ENCODE measurements around the gene KIDINS220. TPM values are rescaled to one million over a fixed set of nuclear protein-coding genes. Genes with fewer than 3 reads are reported as not detected.
"Not testable (repeated sequence)": the region's sequence is repeated elsewhere in the genome, so short reads cannot be mapped to it uniquely, and the experiment has no call there.

The KIDINS220 gene
- total RNA-seq, 1 donor from 2014 or later = 69.6 TPM

DNA sequence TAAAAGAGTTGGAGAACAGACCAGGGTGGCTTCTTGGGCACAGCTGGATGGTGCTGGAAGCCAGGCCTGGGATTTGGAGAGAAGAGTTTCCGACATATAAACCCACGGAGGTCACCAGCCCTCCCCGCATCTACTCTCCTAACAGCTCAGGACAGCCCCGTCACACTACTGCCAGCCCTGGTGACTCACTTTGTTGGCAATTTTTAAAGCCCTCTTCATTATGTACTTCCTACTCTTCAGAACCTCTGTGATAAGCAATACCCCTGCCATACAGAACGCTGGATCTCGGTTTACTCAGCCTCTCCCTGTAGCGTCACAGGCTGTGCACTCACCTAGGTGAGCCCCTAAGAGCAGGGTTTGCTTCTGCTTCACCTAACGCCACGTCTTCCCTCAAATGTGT is 107.5 kb downstream of the KIDINS220 start:
- ATAC-seq = peak; percentile 95
- no peak overlapping the region for H3K4me3 ChIP-seq
- peaks cover 82% of the 10 kb centered on the region for H3K36me3 ChIP-seq
- H3K27ac ChIP-seq = peak overlapping the region; percentile 47
- H3K27me3 ChIP-seq = no peaks in the 10 kb centered on the region
- peaks cover 6% of the 10 kb centered on the region for H3K4me1 ChIP-seq
- intact Hi-C loops (cut with DNase I) = no loop called here
- TF ChIP-seq, protein P1, sequence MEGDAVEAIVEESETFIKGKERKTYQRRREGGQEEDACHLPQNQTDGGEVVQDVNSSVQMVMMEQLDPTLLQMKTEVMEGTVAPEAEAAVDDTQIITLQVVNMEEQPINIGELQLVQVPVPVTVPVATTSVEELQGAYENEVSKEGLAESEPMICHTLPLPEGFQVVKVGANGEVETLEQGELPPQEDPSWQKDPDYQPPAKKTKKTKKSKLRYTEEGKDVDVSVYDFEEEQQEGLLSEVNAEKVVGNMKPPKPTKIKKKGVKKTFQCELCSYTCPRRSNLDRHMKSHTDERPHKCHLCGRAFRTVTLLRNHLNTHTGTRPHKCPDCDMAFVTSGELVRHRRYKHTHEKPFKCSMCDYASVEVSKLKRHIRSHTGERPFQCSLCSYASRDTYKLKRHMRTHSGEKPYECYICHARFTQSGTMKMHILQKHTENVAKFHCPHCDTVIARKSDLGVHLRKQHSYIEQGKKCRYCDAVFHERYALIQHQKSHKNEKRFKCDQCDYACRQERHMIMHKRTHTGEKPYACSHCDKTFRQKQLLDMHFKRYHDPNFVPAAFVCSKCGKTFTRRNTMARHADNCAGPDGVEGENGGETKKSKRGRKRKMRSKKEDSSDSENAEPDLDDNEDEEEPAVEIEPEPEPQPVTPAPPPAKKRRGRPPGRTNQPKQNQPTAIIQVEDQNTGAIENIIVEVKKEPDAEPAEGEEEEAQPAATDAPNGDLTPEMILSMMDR (IDR thresholded peaks at IDR 0.05) = no peak
- peak; percentile 67 for DNase-seq
- H3K9me3 ChIP-seq = no peaks in the 10 kb centered on the region

DNA sequence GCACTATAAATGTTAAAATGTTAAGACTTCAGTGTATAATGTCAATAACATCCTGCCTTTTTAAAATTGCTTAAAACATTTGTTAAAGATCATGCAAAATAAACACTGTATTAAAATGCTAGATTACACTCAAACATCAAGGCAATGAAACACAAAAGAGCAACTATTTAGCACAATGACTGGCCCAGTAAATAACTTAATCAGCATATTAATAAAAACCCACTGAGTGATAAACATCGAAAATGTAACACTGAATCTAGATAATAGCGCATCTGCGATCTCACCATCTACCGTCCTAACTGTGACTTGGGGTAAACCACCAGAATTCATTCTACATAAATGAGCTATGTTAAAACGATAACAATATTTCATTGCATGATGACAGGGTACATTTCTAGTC is 108.3 kb downstream of the KIDINS220 start:
- intact Hi-C loops (cut with DNase I); DNase-seq; H3K27me3 ChIP-seq; ATAC-seq; H3K4me3 ChIP-seq; H3K4me1 ChIP-seq; H3K27ac ChIP-seq; H3K9me3 ChIP-seq: not testable (repeated sequence)
- H3K36me3 ChIP-seq = peaks cover 74% of the 10 kb centered on the region

DNA sequence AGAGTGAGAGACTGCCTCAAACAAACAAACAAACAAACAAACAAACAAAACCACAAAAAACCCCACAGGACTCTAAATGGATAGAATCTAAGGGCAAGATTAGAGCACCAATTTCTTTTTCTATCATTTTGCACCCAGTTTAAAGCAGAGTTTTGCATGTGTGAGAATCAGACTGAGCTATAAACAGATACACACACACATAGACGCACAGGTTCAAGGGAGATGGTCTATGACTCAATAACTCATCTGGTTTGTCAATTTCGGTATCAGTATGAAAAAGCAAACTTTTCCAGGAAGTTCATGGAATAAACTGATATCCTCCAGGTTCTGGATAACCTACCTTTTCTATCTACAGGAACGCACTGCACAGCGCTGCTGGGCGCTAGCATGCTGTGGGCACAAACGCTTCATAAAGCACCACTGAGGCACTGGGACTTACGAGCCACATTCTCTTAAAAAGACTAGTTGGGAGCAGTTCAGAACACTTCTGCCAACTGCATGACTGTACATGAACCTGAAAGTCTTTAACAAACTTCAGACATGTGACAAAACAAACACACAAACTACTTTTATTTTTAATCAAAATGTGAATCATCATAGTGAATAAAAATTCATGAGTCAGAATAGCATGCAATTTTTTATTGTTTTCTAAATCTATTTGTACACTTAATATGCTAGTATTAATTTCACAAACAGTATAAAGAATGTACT is 109.0 kb downstream of the KIDINS220 start:
- DNase-seq (no peak), ATAC-seq (no peak)
- no peak overlapping the region for H3K27ac ChIP-seq
- H3K4me3 ChIP-seq = no peak overlapping the region
- H3K36me3 ChIP-seq = peaks cover 68% of the 10 kb centered on the region
- TF ChIP-seq, protein P1 (IDR thresholded peaks at IDR 0.05) = no peak
- intact Hi-C loops (cut with DNase I) = no loop called here
- no peaks in the 10 kb centered on the region for H3K9me3 ChIP-seq
- no peaks in the 10 kb centered on the region for H3K27me3 ChIP-seq
- peaks cover 6% of the 10 kb centered on the region for H3K4me1 ChIP-seq

DNA sequence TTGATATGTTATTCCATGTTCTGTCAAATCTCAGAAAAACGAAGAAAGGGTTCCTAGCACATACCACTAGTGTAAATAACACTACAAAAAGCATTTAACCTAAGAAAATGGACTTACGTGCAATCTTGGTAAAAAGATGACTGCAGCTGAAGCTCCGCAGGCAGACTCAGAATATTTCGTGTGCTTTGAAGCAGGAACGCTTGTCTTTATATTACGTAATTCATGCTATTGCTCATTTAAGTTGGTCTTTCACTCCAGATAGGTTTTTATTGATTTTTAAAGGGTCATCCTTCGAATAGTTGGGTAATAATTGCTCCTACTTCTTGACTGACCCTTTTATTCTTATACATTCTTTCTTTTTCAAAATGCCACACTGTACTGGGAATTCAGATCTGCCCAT is 111.6 kb downstream of the KIDINS220 start:
- no peak for DNase-seq
- Histone ChIP-seq H3K27me3 (no peaks in the 10 kb centered on the region), H3K4me3 (no peak overlapping the region), H3K27ac (no peak overlapping the region), H3K4me1 (peaks cover 6% of the 10 kb centered on the region), H3K9me3 (no peaks in the 10 kb centered on the region), H3K36me3 (peaks cover 41% of the 10 kb centered on the region)
- intact Hi-C loops (cut with DNase I) = no loop called here
- ATAC-seq = no peak
- TF ChIP-seq, protein P1 (IDR thresholded peaks at IDR 0.05) = no peak

DNA sequence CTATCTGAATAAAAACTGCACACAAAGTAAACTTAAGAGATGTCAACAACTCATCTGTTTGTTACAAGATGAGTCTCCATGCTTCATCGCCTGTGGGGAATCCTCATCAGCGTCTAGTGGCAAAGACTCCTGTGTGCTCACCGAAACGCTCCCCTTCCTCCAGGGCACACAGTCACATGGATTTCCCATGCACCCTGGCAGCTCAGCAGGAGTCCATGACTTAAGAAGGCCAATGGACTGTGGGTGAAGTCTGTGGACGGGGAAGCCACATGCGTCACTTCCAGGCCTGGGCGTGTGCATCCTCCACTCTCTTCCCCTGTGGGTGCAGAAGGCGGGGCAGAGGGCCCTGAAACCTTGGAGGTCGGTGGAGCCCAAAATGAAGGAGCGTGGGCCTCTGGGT is 114.4 kb downstream of the KIDINS220 start:
- H3K9me3 ChIP-seq = no peaks in the 10 kb centered on the region
- no peaks in the 10 kb centered on the region for H3K4me1 ChIP-seq
- peaks cover 17% of the 10 kb centered on the region for H3K36me3 ChIP-seq
- TF ChIP-seq, protein P1 (IDR thresholded peaks at IDR 0.05) = no peak
- ATAC-seq (no peak), DNase-seq (no peak)
- no peaks in the 10 kb centered on the region for H3K27me3 ChIP-seq
- no peak overlapping the region for H3K27ac ChIP-seq
- no peak overlapping the region for H3K4me3 ChIP-seq
- intact Hi-C loops (cut with DNase I) = no loop called here

DNA sequence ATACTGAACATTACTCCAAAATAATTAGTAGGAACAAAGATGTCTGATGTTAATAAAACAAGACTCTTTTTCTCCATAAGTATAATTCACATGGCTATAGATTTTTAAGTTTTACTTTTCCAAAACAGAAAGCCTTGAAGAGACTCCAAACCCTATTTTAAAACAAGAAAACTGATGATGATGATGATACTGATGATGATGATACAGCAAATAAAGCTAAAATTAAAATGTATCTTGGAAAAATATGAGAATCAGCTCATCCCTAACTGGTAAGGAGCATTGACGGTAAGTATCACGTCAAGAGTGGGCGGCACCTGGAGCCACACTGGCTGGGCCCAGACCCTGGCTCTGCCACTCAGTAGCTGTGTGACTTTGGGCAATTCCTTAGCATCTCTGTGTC is 116.0 kb downstream of the KIDINS220 start:
- no peak for ATAC-seq

More for the DNA sequence above, 116.0 kb downstream of the KIDINS220 start:
- intact Hi-C loops (cut with DNase I) = no loop called here
- no peaks in the 10 kb centered on the region for H3K9me3 ChIP-seq
- H3K27me3 ChIP-seq = no peaks in the 10 kb centered on the region
- no peaks in the 10 kb centered on the region for H3K4me1 ChIP-seq
- H3K4me3 ChIP-seq = no peak overlapping the region
- H3K36me3 ChIP-seq = peaks cover under 1% of the 10 kb centered on the region
- no peak for DNase-seq
- H3K27ac ChIP-seq = no peak overlapping the region
- TF ChIP-seq, protein P1 (IDR thresholded peaks at IDR 0.05) = no peak
